GM21717 (cell line): ENCODE data around the gene NOS1AP.
"Not testable (repeated sequence)": the region's sequence is repeated elsewhere in the genome, so short reads cannot be mapped to it uniquely, and the experiment has no call there.

Source experiments
- ATAC-seq: cut with Tn5 transposase; IDR thresholded peaks from one replicate; pipeline ENCODE4 v1.9.1; 2021; ENCODE audit warnings: mild to moderate bottlenecking, moderate library complexity; ENCODE audit not compliant: unreplicated experiment

Gene NOS1AP

GRCh38 chr1:162391790-162392563, 322.5 kb downstream of the NOS1AP start:
- no peak for ATAC-seq

GRCh38 chr1:162396201-162396906, 326.9 kb downstream of the NOS1AP start:
- ATAC-seq = no peak

DNA sequence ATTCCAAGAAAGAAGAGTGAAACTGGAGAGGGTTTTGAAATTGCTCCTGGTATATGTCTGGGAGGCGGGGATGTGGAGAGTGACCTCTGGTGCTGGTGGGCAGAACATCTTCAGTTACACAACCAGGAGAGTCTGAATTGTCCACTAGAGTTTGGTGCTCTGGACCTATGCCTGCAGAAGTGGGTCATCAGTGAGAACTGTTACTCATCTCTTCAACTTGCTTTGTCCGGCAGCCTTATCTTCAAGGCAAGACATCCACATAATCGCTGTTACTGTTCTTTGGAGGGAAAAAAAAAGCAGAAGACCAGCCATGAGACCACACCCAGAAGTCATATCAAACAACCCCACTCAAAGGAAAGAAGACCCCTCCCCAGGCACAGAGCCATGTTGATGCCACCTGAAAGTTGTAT, 327.6 kb downstream of the NOS1AP start:
- ATAC-seq = no peak

DNA sequence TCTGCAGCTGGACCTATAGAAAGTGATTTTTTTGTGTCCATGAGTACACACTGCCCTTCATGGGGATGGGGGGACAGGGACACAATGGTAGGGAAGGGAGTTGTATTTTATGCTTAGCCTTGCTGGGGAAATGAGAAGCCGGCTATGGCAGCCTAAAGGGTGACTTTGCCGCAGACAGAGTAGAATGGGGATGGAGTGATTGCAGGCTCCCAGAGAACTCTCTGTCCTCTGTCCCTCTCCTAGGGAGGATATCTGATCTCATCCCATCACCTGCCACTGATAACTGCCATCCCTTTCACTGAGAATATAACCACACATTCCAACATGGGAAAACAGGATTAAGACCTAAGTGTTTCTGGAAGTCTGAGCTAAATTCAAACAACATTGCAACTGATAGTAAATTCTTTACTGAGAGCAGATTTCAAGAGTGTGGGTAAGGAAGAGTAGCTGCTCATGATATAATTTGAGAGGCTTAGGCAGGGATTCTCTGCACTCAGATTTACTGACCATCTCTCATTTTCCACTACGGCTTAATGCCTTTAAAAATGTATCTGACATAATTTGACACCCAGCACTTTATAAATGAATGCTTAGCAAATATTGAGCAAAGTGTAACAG, 328.6 kb downstream of the NOS1AP start:
- ATAC-seq = no peak

DNA sequence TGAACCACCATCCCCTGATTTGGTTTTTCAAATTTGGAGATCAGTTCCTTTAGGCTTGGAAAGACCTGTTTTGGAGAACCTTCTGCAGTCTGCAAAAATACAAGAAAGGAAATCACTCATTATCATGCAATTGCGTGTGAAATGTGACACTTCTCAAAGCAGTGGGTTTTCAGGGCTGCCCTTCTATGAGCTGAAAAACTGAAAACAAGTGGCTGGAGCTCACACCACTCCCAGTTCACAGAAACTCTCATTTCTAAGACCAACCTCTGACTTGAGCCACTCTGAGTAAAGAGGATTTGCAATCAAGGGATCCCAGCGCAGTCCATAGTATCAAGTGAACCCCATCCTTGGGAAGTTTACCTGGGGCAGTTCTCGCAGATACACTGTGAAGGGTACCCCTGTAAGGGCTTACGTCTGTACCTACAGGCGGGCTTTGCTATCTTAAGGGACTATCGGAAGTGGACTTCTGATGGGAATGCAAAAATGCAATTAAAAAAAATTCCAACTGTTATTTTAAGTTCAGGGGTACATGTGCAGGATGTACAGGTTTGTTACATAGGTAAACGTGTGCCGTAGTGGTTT, 329.6 kb downstream of the NOS1AP start:
- ATAC-seq = no peak

GRCh38 chr1:162400790-162401355, 331.4 kb downstream of the NOS1AP start:
- no peak for ATAC-seq

- ATAC-seq = no peak
Observed at GRCh38 chr1:162404550-162405160, 335.2 kb downstream of the NOS1AP start.

- no peak for ATAC-seq
Observed at GRCh38 chr1:162405800-162406199, 336.3 kb downstream of the NOS1AP start.

DNA sequence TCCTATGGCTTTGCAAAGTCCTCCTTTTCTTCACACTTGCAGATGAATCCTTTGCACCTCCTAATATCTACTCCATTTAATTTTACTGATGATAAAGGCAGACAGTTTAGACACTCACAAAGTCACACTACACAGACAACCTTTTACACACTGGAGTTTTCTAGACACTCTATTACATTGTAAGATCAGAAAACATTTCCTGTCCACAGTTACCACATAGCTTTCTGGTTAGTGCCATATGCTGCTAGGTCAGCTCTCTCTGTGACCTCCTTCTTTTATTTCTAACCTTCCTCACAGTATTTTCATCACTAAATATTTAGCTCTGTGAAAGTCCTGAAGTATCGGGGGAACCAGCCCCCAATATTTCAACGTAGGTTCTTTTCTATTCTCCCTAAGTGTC, 337.3 kb downstream of the NOS1AP start:
- ATAC-seq = no peak

DNA sequence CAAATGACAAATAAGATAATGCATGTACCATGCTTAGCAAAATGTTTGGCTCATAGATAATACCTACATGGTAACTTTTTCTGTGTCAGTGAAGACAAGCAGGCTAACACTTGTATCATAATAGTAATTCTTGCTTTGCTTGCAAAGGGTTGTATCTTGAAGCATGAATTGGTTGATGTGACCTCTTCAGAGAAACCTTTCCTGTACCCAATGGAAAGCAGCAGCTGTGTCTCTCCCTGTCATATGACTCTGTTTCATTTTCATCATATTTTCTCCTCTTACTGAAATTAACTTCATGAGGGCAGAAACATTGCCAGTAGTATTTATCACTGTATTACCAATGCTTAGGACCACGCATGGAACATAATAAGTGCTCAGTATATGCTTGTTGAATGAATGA, 338.0 kb downstream of the NOS1AP start:
- ATAC-seq = no peak

DNA sequence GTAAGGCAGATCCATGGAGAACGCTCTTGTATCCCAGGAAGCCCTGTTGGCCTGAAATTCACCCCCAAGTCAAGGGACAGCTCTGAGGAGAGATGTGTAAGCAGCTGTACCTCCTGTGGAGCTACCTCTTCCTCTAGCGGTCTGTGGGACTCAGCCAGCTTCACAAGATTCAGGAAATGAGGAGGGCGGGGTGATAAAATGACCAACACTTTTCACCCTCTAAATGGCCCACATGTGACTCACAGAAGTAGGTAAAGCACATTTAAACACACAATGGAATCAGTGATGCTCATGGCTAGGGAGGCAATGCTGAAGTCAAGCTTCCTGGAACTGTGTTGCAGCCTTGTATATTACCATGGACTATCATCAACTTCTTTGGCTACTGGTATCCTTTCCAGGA, 342.5 kb downstream of the NOS1AP start, which contains the start of gene SH2D1B:
Gene SH2D1B, minus strand, starts transcription at position 135 of the 400 bp plus-strand sequence. Its CDS starts 120 bp downstream, at position 15.
- ATAC-seq = no peak

- ATAC-seq = no peak
Observed at GRCh38 chr1:162416215-162416614, 346.7 kb downstream of the NOS1AP start.

GRCh38 chr1:162416909-162417308, 347.4 kb downstream of the NOS1AP start:
- ATAC-seq = no peak

DNA sequence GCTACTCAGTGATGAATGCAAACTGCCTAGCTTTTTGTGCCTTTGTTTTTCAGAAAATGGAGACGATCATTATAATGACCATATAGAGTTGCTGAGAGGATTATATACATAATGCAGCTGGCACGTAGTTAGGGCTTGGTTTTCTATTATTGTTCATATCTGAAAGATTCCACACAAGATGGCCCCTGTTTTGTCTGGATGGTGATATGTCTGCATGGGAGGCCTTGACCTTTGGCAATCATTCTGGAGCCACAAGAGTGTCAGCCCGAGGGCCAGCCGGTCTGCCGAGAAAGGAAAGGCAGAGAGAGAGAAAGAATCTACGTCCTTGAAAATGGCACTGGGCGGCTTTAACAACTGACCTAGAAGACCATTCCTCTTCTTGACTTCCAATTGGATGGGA, 348.2 kb downstream of the NOS1AP start:
- no peak for ATAC-seq

GRCh38 chr1:162418584-162418983, 349.1 kb downstream of the NOS1AP start:
- ATAC-seq = not testable (repeated sequence)

- not testable (repeated sequence) for ATAC-seq
Observed at GRCh38 chr1:162419450-162419931, 350.0 kb downstream of the NOS1AP start.
